ENCODE results near the gene PRR19. TPM values are rescaled to one million over a fixed set of nuclear protein-coding genes. Genes with fewer than 3 reads are reported as not detected.
"Not testable (repeated sequence)": the region's sequence is repeated elsewhere in the genome, so short reads cannot be mapped to it uniquely, and the experiment has no call there.

PRR19 gene
- total RNA-seq, 2 experiments from 2014 or later: 0.40 to 1.4 TPM

GRCh38 chr19:42334697-42335373 lies 32.9 kb downstream of the PRR19 start:
- H3K9me2 ChIP-seq (ENCODE audit: insufficient read depth, low read length): no peaks in the 10 kb centered on the region
- no TSS peak for BruUV-seq (replicated peaks)
- H3K4me1 ChIP-seq (ENCODE audit: insufficient read depth, low read length, poor library complexity, severe bottlenecking): no peaks in the 10 kb centered on the region
- H3K9me3 ChIP-seq (ENCODE audit: low read length): no peaks in the 10 kb centered on the region
- no peak overlapping the region for H2AFZ ChIP-seq (ENCODE audit: low read length)
- no peak for DNase-seq (ENCODE audit: low spot score)
- TF ChIP-seq CTCF (conservative IDR thresholded peaks at IDR 0.05; ENCODE audit: low read length) (no peak), EZH2phosphoT487 (IDR thresholded peaks at IDR 0.05; ENCODE audit: borderline replicate concordance, low read depth, low read length) (no peak)
- H4K20me1 ChIP-seq (ENCODE audit: insufficient read depth, low read length): no peaks in the 10 kb centered on the region
- POLR2A ChIA-PET: no interaction called here
- CTCF ChIA-PET (ENCODE audit: unreplicated experiment): no interaction called here
- intact Hi-C loops (cut with micrococcal nuclease; ENCODE audit: unreplicated experiment): no loop called here
- peaks cover 11% of the 10 kb centered on the region; the same call in 1 of the 2 replicates for H3K36me3 ChIP-seq (ENCODE audit: insufficient read depth, low read length)
- H3K4me3 ChIP-seq (ENCODE audit: low read depth, low read length, poor library complexity, severe bottlenecking): no peak overlapping the region
- no peak overlapping the region for H3K27ac ChIP-seq (ENCODE audit: low read depth, low read length, poor library complexity, severe bottlenecking)
- H3K79me2 ChIP-seq (ENCODE audit: insufficient read depth, low read depth, low read length): no peaks in the 10 kb centered on the region
- H3K4me2 ChIP-seq (ENCODE audit: low read length): no peak overlapping the region

- DNase-seq (ENCODE audit: low spot score): no peak
- Histone ChIP-seq H3K36me3 (ENCODE audit: insufficient read depth, low read length) (peaks cover 11% of the 10 kb centered on the region; the same call in 1 of the 2 replicates), H2AFZ (ENCODE audit: low read length) (no peak overlapping the region), H3K79me2 (ENCODE audit: insufficient read depth, low read depth, low read length) (no peaks in the 10 kb centered on the region), H3K4me2 (ENCODE audit: low read length) (no peak overlapping the region), H3K9me3 (ENCODE audit: low read length) (no peaks in the 10 kb centered on the region), H3K27ac (ENCODE audit: low read depth, low read length, poor library complexity, severe bottlenecking) (no peak overlapping the region), H4K20me1 (ENCODE audit: insufficient read depth, low read length) (no peaks in the 10 kb centered on the region), H3K4me3 (ENCODE audit: low read depth, low read length, poor library complexity, severe bottlenecking) (no peak overlapping the region), H3K9me2 (ENCODE audit: insufficient read depth, low read length) (no peaks in the 10 kb centered on the region), H3K4me1 (ENCODE audit: insufficient read depth, low read length, poor library complexity, severe bottlenecking) (no peaks in the 10 kb centered on the region)
- ChIA-PET POLR2A (no interaction called here), CTCF (ENCODE audit: unreplicated experiment) (no interaction called here)
- no peak for TF ChIP-seq CTCF (conservative IDR thresholded peaks at IDR 0.05; ENCODE audit: low read length)
- no peak for TF ChIP-seq EZH2phosphoT487 (IDR thresholded peaks at IDR 0.05; ENCODE audit: borderline replicate concordance, low read depth, low read length)
- intact Hi-C loops (cut with micrococcal nuclease; ENCODE audit: unreplicated experiment): no loop called here
- BruUV-seq (replicated peaks): no TSS peak
Observed at GRCh38 chr19:42335374-42335936, 33.5 kb downstream of the PRR19 start.

DNA sequence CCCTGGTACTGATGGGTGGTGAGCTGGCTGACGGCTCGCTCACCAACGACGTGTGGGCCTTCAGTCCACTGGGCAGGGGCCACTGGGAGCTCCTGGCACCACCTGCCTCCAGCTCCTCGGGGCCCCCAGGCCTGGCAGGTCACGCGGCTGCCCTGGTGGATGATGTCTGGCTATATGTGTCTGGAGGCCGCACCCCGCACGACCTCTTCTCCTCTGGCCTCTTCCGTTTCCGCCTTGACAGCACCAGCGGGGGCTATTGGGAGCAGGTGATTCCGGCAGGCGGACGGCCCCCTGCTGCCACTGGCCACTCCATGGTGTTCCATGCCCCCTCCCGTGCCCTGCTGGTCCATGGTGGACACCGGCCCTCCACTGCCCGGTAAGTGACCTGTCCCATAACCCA lies 34.0 kb downstream of the PRR19 start:
- intact Hi-C loops (cut with micrococcal nuclease; ENCODE audit: unreplicated experiment): no loop called here
- Histone ChIP-seq H3K36me3 (ENCODE audit: insufficient read depth, low read length) (peaks cover 11% of the 10 kb centered on the region; the same call in 1 of the 2 replicates), H3K9me3 (ENCODE audit: low read length) (no peaks in the 10 kb centered on the region), H3K4me1 (ENCODE audit: insufficient read depth, low read length, poor library complexity, severe bottlenecking) (no peaks in the 10 kb centered on the region), H3K4me2 (ENCODE audit: low read length) (no peak overlapping the region), H3K4me3 (ENCODE audit: low read depth, low read length, poor library complexity, severe bottlenecking) (no peak overlapping the region), H3K27ac (ENCODE audit: low read depth, low read length, poor library complexity, severe bottlenecking) (no peak overlapping the region), H2AFZ (ENCODE audit: low read length) (no peak overlapping the region), H3K79me2 (ENCODE audit: insufficient read depth, low read depth, low read length) (no peaks in the 10 kb centered on the region), H3K9me2 (ENCODE audit: insufficient read depth, low read length) (no peaks in the 10 kb centered on the region), H4K20me1 (ENCODE audit: insufficient read depth, low read length) (no peaks in the 10 kb centered on the region)
- ChIA-PET POLR2A (no interaction called here), CTCF (ENCODE audit: unreplicated experiment) (no interaction called here)
- BruUV-seq (replicated peaks): no TSS peak
- TF ChIP-seq CTCF (conservative IDR thresholded peaks at IDR 0.05; ENCODE audit: low read length) (no peak), EZH2phosphoT487 (IDR thresholded peaks at IDR 0.05; ENCODE audit: borderline replicate concordance, low read depth, low read length) (no peak)
- no peak for DNase-seq (ENCODE audit: low spot score)

DNA sequence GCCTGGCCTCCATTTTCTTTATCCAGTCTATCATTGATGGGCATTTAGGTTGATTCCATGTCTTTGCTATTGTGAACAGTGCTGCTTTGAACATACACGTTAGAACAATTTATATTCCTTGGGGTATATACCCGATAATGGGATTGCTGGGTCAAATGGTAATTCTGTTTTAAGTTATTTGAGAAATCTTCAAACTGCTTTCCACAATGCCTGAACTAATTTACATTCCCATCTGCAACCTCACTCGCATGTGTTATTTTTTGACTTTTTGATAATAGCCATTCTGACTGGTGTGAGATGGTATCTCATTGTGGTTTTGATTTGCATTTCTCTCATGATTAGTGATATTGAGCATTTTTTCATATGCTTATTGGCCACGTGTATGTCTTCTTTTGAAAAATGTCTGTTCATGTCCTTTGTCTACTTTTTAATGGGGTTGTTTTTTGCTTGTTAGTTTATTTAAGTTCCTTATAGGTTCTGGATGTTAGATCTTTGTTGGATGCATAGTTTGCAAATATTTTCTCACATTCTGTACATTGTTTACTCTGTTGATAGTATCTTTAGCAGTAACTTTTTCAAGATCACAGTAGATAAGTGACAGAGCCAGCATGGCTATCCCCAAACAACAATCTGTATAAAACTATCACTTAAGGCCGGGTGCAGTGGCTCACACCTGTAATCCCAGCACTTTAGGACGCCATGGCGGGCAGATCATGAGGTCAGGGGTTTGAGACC lies 37.4 kb downstream of the PRR19 start:
- H3K4me3 ChIP-seq (ENCODE audit: low read depth, low read length, poor library complexity, severe bottlenecking); POLR2A ChIA-PET; DNase-seq (ENCODE audit: low spot score); H4K20me1 ChIP-seq (ENCODE audit: insufficient read depth, low read length); H3K4me2 ChIP-seq (ENCODE audit: low read length); H2AFZ ChIP-seq (ENCODE audit: low read length); BruUV-seq (replicated peaks); intact Hi-C loops (cut with micrococcal nuclease; ENCODE audit: unreplicated experiment); CTCF ChIA-PET (ENCODE audit: unreplicated experiment); H3K79me2 ChIP-seq (ENCODE audit: insufficient read depth, low read depth, low read length); H3K4me1 ChIP-seq (ENCODE audit: insufficient read depth, low read length, poor library complexity, severe bottlenecking); H3K27ac ChIP-seq (ENCODE audit: low read depth, low read length, poor library complexity, severe bottlenecking); H3K9me3 ChIP-seq (ENCODE audit: low read length); H3K9me2 ChIP-seq (ENCODE audit: insufficient read depth, low read length): not testable (repeated sequence)
- H3K36me3 ChIP-seq (ENCODE audit: insufficient read depth, low read length): peaks cover 11% of the 10 kb centered on the region; the same call in 1 of the 2 replicates
